ENCODE results near the gene UBA6.
"Not testable (repeated sequence)": the region's sequence is repeated elsewhere in the genome, so short reads cannot be mapped to it uniquely, and the experiment has no call there.

UBA6 gene

GRCh38 chr4:67713529-67714247, 12.7 kb upstream of the UBA6 start:
- no peak for DNase-seq

GRCh38 chr4:67712650-67713528, 11.9 kb upstream of the UBA6 start:
- DNase-seq = no peak

- DNase-seq = no peak
These were observed 11.2 kb upstream of the UBA6 start for GRCh38 chr4:67712000-67712625.

GRCh38 chr4:67706682-67707081, 5.7 kb upstream of the UBA6 start:
- not testable (repeated sequence) for DNase-seq

- no peak for DNase-seq
These were observed 3.9 kb upstream of the UBA6 start for GRCh38 chr4:67704843-67705242.

GRCh38 chr4:67702166-67702565, 1.2 kb upstream of the UBA6 start:
- no peak for DNase-seq

GRCh38 chr4:67701517-67701850, 529 bp upstream of the UBA6 start:
- no peak for DNase-seq

- DNase-seq = no peak
These were observed 728 bp downstream of the UBA6 start for GRCh38 chr4:67700116-67700737.

- no peak for DNase-seq
These were observed 1.4 kb downstream of the UBA6 start for GRCh38 chr4:67699603-67700002.

GRCh38 chr4:67697860-67698687, 2.9 kb downstream of the UBA6 start:
- no peak for DNase-seq

GRCh38 chr4:67696061-67696460, 4.9 kb downstream of the UBA6 start:
- DNase-seq = no peak

- DNase-seq = no peak
These were observed 6.3 kb downstream of the UBA6 start for GRCh38 chr4:67694662-67695061.

GRCh38 chr4:67691328-67691727, 9.6 kb downstream of the UBA6 start:
- no peak for DNase-seq

GRCh38 chr4:67687636-67688035, 13.3 kb downstream of the UBA6 start:
- DNase-seq = no peak

GRCh38 chr4:67685532-67685859, 15.5 kb downstream of the UBA6 start:
- DNase-seq = no peak

GRCh38 chr4:67684839-67685531, 16.0 kb downstream of the UBA6 start:
- no peak for DNase-seq

- no peak for DNase-seq
These were observed 18.7 kb downstream of the UBA6 start for GRCh38 chr4:67682266-67682665.

GRCh38 chr4:67680581-67681222, 20.3 kb downstream of the UBA6 start:
- no peak for DNase-seq

- no peak for DNase-seq
These were observed 22.3 kb downstream of the UBA6 start for GRCh38 chr4:67678612-67679011.

- no peak for DNase-seq
These were observed 26.9 kb downstream of the UBA6 start for GRCh38 chr4:67674098-67674497.

GRCh38 chr4:67668315-67668714, 32.6 kb downstream of the UBA6 start:
- DNase-seq = no peak

- DNase-seq = no peak
These were observed 40.5 kb downstream of the UBA6 start for GRCh38 chr4:67660418-67660817.

All from NCI-H2029 (cell line).